GM18867 (cell line): ENCODE results near the gene SCMH1.
"Not testable (repeated sequence)": the region's sequence is repeated elsewhere in the genome, so short reads cannot be mapped to it uniquely, and the experiment has no call there.

Experiments used
- ATAC-seq: cut with Tn5 transposase; IDR thresholded peaks from one replicate; pipeline ENCODE4 v1.9.1; 2021; ENCODE audit warnings: mild to moderate bottlenecking, moderate library complexity; ENCODE audit not compliant: unreplicated experiment

Gene SCMH1

DNA sequence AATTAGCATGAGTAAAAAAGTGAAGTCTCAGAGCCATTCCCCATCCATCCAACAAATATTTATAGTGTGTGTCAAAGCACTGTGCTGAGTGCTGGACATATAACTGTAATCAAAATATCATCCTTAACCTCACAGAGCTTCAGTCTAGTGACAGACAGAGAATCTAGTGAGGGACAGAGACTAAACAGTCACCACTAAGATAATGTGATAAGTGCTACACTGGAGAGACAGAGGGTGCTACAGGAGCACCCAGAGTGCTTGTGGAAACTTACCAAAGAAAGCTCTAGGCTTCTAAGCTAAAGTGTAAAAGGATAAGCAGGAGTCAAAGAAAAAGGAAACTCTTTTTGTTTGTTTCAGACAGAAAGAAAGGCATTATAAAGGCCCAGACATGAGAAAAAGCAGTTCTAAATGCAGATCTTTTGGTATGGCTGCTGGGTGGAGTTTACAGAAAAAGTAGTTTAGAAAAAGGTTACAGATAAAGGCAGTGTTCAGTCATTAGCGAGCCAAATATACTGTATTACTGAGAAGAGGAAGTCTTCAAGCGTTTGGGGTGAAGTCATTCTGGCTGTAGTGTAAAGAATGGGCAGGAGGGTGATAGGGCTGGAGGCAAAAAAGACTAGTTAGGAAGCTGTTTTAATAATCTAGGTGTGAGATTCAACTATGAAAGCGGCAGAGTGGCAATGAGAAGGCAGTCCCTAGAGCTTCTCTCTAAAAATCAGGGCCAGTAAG is 83.8 kb downstream of the SCMH1 start:
- ATAC-seq: no peak

DNA sequence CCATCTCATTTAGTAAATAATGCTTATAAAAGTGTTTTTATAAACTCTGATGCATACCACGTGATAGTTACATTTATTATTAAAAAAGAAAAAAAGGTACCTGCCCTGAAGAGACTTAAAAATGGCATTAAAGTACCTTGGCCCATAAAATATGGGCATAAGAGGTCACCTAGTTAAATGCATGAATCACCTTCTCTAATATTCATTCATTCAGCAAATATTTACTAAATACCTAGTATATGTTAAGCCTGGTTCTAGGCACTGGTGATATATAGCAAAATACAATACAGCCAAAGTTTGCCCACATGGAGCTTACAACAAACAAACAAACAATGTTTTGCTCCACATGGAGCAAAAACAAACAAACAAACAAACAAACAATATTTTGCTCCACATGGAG is 87.0 kb downstream of the SCMH1 start:
- ATAC-seq: no peak

DNA sequence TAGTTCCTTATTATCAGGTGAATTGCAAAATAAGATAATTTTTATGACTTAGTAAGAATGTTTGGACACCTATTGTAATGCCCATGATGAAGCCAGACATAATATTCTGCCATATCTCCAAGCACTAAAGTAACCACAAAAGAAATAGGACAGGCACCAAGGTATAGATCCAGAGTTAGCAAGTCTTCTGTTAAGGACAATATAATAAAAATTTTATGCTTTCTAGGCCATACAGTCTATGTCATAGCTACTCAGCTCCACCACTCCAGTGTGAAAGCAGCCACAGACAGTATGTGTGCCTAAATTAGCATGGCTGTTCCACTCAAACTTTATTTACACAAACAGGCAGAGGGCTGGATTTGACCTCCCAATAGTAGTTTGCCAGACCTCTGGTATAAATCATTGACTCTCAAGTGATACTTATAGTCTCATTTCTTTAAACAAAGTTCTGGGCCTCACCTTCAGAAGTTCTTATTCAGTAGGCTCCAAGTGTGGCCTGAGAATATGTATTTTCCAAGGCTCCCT is 88.3 kb downstream of the SCMH1 start:
- ATAC-seq: no peak

DNA sequence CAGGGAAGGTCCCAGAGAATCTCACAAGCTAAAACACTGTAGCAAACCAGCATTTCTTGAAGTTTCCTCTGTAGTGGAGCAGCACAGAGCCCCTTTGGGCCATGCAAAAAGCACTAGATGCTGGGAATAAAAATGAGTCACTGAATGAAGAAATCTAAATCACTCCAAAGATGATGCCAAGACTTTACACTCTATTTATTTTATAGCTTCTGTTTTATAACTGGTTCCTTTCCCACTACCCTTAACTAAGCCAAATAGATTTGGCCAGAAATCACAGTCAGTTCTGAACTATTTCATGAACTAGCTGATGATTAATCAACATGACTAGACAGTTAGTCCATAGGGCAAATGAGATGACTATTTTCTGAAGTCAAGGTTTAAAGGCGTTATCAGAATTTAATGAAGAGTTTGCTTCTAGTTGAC is 89.5 kb downstream of the SCMH1 start:
- ATAC-seq: no peak

DNA sequence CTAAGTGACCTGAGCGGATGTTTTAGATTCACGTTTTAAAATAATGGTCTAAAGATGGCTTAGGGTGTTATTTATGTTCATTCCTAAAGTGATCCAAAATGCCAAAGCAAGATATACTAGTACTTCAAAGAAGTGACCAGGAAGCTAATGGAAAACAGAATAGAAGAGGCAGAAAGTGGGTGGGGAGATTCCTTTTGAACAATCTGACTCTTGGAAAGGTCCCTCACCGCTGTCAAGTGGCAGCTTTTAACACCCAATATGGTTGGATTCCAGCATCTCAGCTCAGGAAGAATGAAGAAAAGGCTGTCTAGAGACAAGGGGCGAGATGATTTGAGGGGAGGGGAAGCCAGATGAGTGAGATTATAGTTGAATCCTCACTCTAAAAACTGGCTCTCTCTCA is 90.3 kb downstream of the SCMH1 start:
- no peak for ATAC-seq

DNA sequence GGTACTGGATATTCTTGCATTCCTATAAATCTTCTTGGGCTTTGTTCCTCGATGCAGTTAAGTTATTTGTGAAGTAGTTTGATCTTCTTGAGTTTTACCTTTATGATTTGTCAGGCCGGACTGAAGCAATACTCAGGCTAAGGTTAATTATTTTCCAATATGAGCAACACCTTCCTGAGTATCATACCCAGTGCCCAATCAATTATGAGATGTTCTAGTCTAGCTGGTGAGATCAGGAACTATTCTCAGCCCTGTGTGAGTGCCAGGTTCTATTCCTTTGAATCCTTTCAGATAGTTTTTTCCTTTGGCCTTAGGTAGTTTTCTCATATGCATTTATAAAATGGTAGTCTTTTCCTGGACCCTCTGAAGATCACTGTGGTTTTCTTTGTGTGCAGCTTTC is 92.5 kb downstream of the SCMH1 start:
- ATAC-seq: no peak

DNA sequence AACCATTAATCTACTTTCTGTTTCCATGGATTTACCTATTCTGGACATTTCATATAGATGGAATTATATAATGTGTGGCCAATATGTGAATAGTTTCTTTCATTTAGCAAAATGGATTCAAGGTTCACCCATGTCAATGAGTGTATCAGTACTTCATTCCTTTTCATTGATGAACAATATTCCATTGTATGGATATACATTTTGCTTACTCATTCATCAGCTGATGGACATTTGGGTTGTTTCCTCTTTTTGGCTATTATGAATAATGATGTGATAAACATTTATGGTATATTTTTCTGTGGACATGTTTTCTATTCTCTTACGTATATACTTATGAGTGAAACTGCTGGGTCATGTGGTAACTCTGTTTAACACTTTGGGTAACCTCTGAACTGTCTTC is 97.8 kb downstream of the SCMH1 start:
- no peak for ATAC-seq

DNA sequence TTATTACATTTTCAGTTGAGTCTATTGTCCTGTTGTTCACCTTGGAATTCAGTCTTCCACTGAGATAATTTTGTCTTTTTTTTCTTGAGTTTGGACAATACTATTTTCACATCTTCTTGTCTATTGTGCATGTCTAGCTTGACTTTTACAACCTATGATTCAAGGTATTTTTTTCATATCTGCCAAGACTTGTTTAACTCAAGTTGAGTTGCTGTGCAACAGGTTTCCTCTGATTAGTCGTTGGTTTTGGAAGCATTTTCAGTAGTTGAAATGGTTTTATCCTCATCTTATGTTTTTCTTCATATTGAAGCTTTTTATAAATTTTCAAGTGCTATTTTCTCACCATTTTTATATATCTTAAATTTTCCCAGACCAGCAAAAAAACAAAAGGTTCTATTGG is 103.6 kb downstream of the SCMH1 start:
- ATAC-seq: no peak

DNA sequence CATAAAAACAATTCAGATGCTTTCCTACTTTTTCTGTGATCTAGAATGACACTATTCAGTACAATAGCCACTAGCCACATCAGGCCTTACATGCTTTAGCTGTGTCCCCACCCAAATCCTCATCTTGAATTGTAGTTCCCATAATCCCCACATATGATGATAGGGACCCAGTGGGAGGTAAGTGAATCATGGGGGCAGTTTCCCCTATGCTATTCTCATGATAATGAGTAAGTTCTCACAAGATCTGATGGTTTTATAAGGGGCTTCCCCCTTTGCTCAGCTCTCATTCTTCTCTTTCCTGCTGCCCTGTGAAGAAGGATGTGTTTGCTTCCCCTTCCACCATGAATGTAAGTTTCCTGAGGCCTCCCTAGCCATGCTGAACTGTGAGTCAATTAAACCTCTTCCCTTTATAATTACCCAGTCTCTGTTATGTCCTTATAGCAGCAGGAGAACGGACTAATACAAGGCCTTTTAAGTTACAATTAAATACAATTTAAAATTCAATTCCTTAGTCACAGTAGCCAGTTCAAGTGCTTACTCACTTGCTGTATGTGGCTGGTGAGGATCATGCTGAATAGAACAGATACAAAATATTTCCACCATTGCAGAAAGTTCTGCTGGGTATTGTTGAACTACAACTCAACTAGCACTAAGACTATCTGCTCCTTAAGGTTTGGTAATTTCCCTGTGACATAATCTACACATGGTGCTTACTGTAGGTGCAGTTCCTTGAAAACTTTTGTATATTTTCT is 106.7 kb downstream of the SCMH1 start:
- ATAC-seq: no peak

DNA sequence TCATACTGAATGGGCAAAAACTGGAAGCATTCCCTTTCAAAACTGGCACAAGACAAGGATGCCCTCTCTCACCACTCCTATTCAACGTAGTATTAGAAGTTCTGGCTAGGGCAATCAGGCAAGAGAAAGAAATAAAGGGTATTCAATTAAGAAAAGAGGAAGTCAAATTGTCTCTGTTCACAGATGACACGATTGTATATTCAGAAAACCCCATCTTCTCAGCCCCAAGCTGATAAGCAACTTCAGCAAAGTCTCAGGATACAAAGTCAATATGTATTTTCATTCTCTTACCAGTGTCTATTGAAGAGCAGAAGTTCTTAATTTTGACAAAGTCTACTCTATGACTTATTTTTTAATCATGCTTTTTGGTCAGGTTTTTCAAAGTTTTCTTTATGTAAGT is 107.8 kb downstream of the SCMH1 start:
- not testable (repeated sequence) for ATAC-seq

DNA sequence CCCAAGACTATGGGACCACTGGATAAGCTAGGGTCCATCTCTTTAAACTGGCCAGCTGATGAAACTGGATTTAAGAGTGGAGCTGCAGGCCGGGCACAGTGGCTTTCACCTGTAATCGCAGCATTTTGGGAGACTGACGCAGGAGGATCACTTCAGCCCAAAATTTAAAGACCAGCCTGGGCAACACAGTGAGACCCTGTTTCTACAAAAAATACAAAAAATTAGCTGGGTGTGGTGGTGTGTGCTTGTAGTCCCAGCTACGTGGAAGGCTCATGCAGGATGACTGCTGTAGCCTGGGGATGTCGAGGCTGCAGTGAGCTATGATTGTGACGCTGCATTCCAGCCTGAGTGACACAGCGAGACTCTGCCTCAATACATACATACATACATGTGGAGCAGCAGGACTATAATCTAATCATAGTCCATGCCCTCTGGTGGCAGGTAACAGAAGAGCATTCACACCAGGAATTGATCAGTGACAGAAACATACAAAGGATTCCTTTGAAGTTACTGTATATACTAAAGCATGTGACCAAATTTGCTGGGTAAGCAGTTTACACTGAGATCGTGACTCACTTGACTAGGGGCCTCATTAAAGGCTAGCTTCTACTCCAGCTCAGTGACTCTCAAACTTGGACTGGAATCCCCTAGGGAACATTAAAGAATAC is 119.1 kb downstream of the SCMH1 start:
- no peak for ATAC-seq

DNA sequence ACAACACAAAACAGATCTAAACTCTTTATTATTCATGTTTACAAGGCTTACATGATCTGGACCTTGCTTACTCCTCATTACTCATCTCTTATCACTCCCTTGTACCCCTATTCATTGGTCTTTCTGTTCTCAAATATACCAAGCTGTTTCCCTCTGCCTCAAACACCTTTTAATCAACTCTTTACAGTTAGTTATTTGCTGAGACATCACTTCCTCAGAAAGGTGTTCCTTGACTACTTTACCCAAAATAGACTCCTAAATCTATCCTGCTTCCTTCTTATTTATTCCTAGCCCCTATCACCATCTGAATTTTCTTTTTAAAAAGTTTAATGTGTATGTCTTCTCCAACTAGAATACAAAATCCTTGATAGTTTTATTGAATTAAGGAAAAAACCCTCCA is 120.0 kb downstream of the SCMH1 start:
- ATAC-seq: no peak

DNA sequence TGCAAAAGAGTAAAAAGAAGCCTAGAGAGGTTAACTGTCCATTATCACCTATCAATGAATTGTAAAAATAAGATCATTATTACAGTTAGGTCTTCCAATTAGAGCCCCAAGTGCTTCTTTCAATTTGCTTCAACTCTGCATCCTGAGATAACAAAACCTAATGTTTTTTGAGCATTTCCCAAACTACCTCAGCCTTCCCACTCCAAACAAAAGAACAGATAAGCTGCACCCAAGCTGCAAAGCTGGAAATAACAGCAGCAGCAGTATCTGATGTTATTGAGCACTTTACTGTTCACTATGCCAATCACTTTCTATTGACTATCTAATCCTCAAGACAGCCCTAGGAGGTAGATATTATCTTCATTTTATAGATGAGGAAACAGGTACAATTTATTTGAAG is 123.5 kb downstream of the SCMH1 start:
- ATAC-seq: no peak

DNA sequence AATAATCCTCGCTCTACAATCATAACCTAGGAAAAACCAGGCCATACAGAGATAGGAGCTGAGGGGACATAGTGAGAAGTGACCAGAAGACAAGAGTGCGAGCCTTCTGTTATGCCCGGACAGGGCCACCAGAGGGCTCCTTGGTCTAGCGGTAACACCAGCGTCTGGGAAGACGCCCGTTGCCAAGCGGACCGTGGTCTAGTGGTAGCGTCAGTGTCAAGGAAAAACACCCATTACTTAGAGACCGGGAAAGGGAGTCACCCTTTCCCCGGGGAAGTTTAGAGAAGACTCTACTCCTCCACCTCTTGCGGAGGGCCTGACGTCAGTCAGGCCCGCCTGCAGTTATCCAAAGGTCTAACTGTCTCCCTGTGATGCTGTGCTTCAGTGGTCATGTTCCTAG is 124.9 kb downstream of the SCMH1 start:
- ATAC-seq: not testable (repeated sequence)

DNA sequence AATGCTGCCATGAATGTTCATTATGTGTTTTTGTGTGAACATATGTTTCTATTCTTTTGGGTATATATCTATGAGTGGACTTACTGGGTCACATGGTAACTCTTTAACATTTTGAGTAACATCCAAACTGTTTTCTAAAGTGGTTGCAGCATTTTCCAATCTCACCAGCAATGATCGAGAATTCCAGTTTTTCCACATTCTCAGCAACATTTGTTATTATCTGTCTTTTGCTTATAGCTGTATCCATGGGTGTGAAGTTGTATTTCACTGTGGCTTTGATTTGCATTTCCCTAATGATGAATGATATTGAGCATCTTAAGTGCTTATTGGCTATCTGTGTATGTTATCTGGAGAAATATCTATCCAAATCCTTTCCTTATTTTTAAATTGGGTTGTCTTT is 131.4 kb downstream of the SCMH1 start:
- no peak for ATAC-seq

DNA sequence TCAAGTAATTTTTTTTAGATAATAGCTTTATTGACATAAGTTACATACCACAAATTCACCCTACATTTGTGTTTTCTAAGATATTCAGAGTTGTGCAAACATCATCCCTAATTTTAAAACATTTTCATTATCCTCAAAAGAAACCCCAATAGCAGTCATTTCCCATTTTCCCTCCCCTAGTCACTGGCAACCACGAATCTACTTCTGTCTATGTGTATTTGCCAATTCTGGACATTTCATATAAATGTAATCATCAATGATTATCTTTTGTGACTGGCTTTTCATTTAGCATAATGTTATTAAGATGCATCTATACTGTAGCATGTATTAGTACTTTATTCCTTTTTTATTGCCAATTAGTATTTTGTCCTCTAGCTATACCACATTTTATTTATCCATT is 131.8 kb downstream of the SCMH1 start:
- ATAC-seq: no peak

DNA sequence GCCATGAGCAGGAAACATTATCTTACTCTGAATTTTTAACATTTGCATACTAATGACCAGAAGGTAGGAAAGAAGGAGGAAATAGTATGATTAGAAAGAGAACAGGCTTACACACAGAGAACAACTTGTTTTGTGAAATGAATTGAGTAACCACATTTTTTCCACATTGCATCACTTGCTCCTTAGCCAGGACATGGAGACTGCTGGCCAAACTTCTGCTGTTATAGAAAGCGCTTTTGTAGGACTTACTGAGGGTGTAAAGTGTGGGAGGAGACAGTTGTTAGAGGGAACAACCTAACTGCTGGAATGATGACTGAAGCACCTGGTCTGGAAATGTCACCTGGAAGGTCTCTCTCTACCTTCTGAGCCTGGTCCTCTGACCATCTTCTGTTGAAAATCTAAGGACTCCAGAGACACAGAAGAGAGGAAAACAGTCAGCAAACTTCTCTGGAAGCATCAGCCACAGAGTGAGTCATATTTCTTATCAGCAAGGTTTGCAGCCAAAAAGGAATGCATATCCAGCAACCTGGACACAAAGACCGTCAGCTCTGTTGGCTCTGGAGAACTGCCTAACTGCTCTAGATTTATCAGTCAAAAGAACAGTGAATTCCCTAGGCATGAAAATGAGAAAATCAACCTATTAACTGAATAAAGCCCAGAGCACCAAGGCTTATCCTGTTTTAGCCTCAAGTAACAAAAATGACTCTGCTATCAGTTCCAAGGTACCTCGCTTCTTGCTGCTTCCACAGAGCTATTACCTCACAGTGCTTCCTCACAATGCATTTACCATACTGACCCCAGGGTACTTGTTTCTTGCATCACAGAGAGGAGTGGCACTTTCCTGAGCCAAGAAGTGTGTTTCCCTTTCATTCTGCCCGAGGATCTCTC is 132.6 kb downstream of the SCMH1 start:
- no peak for ATAC-seq

DNA sequence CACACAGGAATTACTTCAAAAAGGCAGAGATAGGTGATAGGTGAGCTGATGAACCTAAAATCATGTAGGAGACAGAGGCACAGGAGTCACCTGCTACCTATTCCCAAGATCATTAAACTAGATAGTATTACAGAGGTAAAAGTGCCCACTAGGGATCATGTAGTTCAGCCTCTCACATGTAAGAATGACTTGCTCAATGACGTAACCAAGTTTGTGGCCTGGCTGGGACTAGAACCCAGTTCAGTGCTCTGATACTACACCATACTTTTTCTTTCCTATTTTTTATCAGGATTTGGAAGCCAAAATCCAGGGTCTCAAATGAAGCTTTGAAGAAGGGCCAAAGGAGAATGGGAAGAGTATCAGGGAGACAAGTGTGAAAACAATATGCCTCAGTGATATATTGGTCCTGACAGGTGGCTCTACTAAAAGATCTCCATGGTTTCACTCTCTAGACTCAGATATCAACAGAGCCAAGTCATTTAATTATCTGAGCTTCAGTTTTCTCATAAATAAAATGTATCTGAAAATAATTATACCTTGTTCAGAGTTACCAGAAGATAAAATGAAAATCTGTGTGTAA is 133.3 kb downstream of the SCMH1 start:
- ATAC-seq: no peak

DNA sequence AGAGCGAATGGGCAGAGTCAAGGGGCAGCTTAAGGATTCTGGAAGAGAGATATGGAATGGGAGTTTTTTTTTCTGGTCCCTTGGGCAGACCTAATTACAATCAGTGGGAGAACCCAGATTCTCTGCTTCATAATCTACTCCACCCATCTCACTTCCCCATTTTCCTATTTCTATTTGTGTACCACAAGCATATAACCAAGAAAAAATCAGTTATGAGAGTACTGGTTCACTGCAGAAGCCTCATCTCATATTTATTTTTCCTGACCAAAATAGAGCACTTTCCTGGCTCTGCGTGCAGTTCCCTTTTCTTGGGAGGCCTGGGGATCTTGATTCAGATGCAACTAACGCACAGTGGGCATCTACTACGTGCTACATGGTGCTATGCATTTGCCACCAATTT is 138.3 kb downstream of the SCMH1 start:
- no peak for ATAC-seq

DNA sequence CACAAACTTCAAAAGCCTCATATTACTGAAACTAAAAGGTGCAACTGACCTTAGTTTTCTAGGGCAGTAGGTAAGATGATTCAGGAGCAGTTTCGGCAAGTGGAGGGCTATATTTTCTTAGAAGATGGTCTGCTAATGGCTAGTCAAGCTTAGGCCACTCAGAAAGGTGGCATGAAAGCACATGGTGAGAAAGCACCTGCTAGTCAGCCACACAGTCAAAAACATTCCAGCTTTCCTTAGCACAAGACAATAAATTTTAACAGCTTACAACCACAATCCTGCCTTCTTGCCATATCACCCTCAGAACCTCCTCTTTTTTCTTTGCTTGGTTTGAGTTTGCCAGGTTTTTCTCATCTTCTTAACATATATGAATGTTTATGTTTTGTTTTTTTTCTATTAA is 139.5 kb downstream of the SCMH1 start:
- no peak for ATAC-seq
